ENCODE results near the gene CRELD2. TPM values are rescaled to one million over a fixed set of nuclear protein-coding genes. Genes with fewer than 3 reads are reported as not detected.
A peak's percentile ranks its signal among the peaks of the same experiment; 100 is the strongest.

CRELD2 gene
- total RNA-seq, 1 experiment from 2014 or later: 49.7 TPM

- DNase-seq (ENCODE audit: low read depth): no peak
These were observed 38.7 kb downstream of the CRELD2 start for GRCh38 chr22:49956914-49957825.

GRCh38 chr22:49957826-49958365 lies 39.5 kb downstream of the CRELD2 start:
- DNase-seq (ENCODE audit: low read depth): no peak

- DNase-seq (ENCODE audit: low read depth): no peak
These were observed 40.0 kb downstream of the CRELD2 start for GRCh38 chr22:49958366-49958921.

GRCh38 chr22:49958931-49959781 lies 40.7 kb downstream of the CRELD2 start:
- DNase-seq (ENCODE audit: low read depth): no peak

GRCh38 chr22:49959782-49960158 lies 41.3 kb downstream of the CRELD2 start:
- DNase-seq (ENCODE audit: low read depth): peak; percentile 44

- DNase-seq (ENCODE audit: low read depth): peak; percentile 93
These were observed 41.9 kb downstream of the CRELD2 start, which contains the start of gene PIM3 for GRCh38 chr22:49960159-49961004. Gene PIM3, plus strand, starts transcription at chr22:49960772. Its CDS starts 176 bp downstream, at chr22:49960948.

GRCh38 chr22:49961005-49961600 lies 42.7 kb downstream of the CRELD2 start:
- peak; percentile 37 for DNase-seq (ENCODE audit: low read depth)

GRCh38 chr22:49961601-49962011 lies 43.2 kb downstream of the CRELD2 start:
- no peak for DNase-seq (ENCODE audit: low read depth)

GRCh38 chr22:49962012-49962750 lies 43.7 kb downstream of the CRELD2 start:
- DNase-seq (ENCODE audit: low read depth): peak; percentile 93

- DNase-seq (ENCODE audit: low read depth): no peak
These were observed 44.6 kb downstream of the CRELD2 start for GRCh38 chr22:49962751-49963646.

- DNase-seq (ENCODE audit: low read depth): no peak
These were observed 45.2 kb downstream of the CRELD2 start for GRCh38 chr22:49963647-49964026.

- no peak for DNase-seq (ENCODE audit: low read depth)
These were observed 46.0 kb downstream of the CRELD2 start for GRCh38 chr22:49964136-49965090.

- DNase-seq (ENCODE audit: low read depth): no peak
These were observed 46.9 kb downstream of the CRELD2 start for GRCh38 chr22:49965091-49966040.

GRCh38 chr22:49966041-49966773 lies 47.8 kb downstream of the CRELD2 start:
- no peak for DNase-seq (ENCODE audit: low read depth)

GRCh38 chr22:49966774-49967705 lies 48.6 kb downstream of the CRELD2 start:
- DNase-seq (ENCODE audit: low read depth): no peak
